Stimulated activated CD4-positive, alpha-beta T cell treated with anti-CD3 and anti-CD28 coated beads, Interleukin-15, amount 100 ng/mL, for 24 hours (primary cell): Measurements from ENCODE around the gene KLK15.
A peak's percentile ranks its signal among the peaks of the same experiment; 100 is the strongest.

Source experiments
- DNase-seq: peaks from one replicate; pipeline ENCODE4 v3.0.0-alpha.2; 2020

The KLK15 gene

DNA sequence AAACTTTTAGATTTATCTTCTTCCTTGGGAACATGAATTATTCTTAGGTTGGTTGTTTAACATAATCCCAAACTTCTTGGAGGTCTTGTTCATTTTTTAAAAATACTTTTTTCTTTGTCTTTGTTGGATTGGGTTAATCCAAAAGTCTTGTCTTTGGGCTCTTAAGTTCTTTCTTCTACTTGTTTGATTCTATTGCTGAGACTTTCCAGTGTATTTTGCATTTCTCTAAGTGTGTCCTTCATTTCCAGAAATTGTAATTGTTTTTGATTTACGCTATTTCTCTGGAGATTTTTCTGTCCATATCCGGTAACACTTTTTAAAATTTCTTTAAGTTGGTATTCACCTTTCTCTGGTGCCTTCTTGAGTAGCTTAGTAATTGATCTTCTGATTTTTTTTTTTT, 9.8 kb upstream of the KLK15 start:
- DNase-seq: no peak

DNA sequence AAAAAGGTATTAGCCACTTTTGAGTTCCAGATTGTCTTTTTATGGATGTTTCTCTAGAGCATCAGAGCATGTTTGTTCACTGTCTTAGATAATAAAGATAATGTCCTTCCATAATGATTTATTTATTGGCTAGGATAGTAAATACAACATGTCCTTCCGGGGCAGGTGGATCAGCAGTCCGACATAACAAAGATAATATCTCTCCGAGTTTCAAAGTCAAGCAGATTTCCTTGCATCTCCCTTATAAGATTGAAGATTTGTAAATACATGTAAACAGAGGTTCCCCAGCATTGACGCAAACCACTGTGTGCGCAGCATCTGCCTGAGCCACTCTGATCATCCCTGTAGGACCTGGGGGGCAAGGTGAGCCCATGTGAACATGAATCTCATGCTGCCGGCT, 8.8 kb upstream of the KLK15 start:
- DNase-seq: no peak

DNA sequence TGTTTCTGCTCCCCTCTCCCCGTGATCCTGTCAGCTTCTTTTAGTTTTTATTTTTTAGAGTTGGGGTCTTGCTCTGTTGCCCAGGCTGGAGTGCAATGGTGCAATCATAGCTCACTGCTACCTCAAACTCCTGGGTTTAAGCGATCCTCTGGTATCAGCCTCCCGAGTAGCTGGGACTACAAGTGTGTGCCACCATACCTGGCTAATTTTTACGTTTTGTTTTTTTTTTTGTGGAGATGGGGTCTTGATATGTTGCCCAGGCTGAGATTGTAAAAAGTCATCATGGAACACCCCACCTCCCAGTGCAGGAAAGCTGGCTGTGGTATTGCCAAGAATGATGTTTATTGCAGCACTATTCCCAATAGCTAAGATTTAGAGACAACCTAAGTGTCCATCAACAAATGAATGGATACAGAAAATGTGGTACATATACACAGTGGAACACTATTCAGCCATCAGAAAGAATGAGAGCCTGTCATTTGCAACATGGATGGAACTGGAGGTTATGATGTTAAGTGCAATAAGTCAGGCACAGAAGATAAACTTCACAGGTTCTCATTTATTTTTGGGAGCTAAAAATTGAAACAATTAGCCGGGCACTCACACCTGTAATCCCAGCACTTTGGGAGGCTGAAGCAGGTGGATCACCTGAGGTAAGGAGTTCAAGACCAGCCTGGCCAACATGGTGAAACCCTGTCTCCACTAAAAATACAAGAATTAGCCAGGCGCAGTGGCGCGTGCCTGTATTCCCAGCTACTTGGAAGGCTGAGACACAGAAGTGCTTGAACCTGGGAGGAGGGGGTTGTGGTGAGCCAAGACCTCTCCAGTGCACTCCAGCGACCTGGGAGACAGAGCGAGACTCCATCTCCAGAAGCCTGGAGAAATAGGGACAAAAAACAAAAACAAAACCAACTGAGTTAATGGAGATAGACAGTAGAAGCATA, 6.6 kb upstream of the KLK15 start:
- no peak for DNase-seq

DNA sequence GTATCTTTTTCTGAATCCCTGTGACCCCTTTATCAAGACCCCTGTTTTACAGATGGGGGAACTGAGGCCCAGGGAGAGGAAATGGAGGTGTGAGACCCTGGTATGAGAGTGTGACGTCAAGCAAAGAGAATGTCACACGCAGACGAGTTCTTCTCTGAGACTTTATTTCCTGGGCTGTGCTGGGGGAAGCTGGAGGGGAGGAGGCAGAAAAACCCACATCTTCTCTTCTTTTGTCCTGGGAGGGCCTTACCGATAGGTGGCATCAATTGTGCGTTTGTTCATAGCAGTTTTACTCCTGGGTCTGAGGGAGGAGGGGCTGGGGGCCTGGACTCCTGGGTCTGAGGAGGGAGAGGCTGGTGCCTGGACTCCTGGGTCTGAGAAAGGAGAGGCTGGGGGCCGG, 4.9 kb upstream of the KLK15 start:
- DNase-seq: no peak

DNA sequence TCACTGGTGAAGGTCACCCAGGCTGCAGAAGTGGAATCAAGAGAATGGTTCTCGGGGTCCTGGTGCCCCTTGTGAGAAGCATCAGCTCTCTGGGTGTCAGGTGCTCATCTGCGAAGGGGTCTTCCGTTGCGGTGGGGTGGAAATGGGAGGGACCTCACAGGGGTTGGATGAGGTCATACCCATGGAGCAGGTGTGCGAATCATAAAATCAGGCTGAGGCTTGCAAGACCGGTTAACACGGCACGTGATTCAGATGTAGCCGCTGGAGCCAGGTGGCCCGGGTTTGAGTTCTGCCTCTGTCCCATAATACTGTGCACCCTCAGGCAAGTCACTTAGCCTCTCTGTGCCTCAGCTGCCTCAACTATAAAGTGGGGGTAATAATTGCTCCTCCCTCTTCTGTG, 3.9 kb upstream of the KLK15 start:
- DNase-seq: no peak

DNA sequence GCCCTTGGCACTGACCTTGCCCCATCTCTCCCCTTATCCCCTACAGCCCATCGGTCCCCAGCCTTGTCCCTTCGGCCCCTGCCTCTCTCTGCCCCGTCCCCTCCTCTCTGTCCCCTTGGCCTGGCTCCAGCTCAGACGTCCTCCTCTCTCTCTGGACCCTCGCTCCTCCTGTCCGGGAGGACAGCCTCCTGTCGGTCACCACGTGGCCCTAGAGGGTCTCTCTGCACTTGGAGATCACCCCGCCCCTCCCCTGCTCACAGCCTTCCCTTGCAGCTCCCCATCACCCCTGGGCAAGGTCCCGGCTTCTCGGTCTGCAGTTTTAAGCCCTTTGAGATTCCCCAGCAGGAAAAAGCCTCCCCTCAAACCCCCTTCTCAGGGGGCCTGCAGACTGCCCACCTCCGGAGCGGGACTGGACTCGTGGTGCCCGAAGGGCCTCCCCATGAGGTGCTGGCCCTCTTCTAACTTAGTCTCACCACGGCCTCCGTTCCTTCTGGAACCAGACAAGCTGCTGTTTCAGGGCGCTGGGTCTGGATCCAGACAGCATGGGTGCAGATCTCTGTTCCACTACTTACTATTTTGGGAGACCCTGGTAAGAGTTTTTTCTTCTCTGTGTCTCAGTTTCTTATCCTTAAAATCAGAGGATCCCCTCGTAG, 3.3 kb upstream of the KLK15 start:
- no peak for DNase-seq

DNA sequence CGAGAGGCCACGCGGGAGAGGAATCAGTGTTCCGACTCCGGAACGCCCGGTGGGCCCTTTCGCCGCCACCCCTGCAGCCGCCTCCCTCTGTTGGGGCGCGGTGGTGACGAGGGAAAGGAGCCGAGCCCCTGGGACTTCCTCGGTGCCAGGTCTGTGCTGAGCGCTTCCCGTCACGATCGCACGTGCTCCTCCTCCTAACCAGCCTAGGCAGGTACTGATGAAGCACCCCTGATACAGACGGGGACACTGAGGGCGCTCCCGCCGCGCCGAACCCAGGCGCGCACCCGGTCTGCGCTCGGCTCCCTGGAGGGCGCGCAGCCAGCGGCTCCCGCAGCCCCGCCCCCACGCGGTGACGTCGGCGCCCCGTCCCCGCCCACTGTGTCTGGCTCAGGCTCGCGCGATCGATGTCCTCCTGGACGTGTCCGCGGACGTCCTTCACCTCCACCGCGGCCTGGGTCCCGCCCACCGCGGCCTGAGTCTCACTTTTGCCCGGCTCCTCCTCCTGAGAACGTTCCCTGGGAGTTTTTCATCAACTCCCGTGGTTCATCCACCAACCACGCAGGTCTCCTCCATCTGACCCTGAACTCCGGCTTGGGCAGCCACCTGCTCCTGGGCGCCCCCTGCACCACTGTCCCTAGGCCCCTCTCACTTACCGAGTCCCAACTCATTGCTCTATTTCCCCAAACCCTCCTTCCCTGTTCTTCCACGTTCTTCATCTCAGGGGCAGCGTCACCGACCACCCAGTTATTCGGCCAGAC, 2.6 kb upstream of the KLK15 start:
- DNase-seq: peak; percentile 85

DNA sequence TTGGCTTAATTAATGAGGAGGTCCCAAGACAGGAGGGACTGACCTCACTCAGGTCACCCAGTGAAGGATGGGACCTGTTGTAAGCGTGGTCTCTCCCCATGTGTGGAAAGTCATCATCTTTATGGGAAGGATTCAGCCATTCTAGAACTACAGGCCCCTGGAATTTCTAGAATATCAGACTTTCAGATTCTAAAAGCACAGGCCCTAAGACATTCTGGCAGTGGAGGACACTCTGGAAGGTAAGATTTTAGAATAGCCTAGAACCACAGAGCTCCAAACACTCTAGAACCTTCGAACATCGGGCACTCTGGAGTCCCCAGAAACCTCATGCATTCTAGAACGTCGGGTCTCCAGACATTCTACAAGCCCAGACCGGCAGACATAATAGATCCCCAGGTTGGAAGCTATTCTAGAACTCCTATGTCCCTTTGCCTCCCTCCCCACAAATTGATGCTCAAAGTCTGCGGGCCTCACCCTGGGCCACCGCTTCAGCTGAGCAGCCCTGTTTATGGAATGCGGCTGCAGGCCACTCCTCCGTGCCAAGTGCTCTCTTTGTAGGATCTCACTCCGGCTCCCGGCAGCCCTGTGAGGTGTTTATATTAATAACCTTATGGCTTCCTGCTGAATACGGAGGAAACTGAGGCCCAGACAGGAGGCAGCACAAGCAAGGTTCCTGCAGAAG, 1.9 kb upstream of the KLK15 start:
- DNase-seq: no peak

DNA sequence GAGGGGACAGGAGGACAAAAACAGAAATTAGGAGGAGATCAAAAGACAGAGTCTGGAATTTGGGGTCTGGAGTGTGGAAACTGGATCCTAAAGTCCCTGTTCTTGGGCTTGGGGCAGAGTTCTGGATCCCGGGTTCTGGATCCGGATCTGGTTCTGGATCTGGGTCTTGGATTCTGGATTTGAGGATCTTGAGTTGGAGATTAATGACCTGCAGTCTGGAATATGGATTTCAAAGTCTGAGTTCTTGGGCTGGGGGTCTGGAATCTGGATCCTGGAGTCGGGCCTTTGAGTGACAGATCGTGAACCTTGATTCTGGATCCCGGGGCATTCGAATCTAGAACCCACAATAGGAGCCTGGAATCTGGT, 411 bp upstream of the KLK15 start:
- no peak for DNase-seq

DNA sequence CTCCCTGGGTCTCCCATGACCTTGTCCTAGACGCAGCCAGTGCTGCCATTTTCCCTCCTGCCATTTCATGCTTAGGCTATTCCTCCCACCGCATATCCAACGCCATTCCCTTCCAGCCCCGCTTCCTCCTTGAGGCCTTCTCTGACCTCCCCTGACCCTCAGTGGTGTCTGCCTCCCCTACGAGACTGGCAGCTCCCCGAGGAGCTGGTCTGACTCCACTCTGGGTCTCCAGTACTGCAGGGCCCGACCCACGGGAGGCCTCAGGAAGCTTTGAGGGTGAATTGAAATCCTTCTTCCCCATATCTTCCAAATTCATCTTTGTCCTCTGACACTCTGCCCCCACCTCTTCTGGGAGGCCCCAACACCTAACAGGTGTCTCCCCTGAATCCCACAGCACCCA, 708 bp downstream of the KLK15 start:
- no peak for DNase-seq

DNA sequence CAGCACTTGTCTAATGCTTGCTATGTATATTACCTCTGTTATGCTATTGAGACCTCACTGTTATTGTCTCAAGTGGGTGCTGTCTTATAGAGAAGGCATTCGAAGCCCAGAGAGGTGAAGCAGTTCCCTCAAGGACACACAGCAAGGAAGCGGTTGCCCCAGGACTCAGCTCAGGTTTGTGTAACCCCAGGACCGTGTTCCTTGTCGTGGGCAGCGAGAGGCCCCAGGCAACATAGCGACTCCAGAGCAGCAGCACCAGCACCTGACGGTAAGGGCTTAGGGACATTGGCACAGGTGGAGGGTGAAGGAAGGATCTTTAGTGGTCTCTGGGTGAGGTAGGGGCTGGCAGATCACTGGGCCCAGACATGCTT, 2.4 kb downstream of the KLK15 start:
- DNase-seq: no peak

DNA sequence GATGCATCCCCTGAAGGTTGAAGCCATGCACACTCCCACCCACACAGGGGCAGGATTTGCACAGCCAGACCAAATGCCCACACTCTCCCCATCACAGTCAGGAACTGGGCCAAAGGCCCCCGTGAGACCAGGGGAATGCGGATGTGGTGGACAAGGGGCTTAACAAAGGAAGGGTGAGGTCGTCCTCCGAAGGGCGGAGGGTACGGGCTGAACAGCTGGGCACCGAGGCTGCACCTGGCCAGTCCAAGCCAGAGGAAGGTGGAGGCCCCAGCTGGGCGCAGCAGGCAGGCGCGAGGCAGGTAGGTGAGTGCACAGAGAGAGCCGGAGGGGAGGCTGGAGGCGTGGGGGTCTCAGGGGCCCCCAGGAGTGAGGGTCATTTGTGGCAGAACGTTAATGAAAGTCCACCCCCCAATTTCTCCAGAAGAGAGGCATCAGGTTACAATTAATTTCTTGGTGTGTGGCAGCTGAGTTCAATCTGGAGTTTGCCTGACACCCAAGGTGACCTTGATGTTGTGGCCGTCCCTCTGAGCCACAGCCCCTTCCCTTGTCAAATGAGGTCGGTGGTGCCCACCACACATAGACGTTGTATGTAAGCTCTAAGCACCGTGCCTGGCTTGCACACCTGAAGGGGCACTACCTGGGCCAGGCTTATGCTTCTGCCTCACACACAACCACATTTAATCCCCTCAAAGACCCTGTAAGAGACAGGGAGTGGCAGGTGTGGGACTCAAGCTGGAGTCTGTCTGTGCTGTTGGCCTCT, 2.9 kb downstream of the KLK15 start:
- no peak for DNase-seq

DNA sequence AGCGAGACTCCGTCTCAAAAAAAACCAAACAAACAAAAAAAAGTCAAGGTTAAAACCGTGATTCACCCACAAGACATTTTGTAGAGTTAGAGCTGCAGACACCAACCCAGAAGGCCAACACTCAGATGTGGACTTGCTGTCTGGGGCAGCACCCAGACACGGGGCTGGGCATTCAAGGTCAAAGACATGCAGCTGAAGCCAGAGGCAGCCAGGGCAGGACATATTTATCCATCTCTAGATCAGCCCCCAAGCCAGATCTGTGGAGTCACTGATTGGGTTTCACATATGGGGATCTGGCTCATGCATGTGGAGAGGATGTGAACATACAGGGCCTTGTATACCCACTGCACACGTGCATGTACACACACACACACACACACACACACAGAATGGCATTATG, 3.6 kb downstream of the KLK15 start:
- no peak for DNase-seq

DNA sequence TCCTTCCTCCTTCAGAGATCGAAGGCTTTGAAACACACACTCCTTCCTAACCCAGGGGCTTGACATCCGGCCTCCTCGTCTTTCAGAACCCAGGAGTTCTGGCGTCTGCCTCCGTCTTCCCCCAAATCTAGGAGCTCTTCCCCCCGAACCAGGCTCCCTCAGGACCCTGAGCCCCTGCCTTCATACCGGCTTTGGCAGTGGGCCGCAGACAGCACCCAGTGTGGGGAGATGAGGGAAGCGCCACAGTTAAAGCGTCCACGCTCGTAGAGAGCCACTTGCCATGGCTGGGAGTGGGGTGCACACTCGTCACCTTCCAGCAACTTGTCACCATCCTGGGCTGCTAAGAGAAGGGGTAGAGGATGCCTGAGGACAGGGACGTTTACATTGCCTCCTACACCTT, 5.9 kb downstream of the KLK15 start:
- no peak for DNase-seq

DNA sequence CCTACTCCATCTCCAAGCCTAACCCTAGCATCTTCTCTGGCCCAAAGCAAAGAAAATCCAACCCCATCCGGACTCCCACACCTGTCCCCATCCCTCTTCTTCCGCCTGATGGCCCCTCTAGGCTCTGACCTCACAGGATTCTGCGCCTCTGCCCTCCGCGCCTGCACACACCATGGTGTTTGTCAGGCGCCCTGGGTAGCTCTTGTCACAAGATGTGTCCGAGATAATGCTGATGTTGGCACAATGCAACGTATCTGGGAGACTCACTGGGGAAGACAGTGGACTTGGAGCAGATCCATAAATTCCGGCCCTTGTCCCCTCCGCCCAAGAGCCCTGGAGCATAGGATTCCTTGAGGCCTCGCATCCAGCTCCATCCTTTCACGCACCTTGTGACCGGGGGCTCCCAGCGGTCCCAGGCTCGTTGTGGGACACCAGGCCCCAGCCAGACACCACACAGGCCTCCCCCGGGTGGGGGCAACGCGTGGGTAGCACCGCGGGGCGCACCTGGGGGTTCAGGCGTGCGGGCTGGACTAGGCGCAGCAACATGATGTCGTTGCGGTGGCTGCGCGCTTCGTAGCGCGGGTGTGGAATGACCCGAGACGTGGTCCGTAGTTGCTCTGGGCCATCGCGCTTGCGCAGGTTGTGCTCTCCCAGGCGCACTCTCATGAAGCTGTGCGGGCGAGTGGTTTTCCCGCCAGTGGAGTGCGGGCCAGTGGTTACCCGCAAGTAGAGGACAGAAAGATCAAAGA, 6.7 kb downstream of the KLK15 start:
- DNase-seq: no peak

DNA sequence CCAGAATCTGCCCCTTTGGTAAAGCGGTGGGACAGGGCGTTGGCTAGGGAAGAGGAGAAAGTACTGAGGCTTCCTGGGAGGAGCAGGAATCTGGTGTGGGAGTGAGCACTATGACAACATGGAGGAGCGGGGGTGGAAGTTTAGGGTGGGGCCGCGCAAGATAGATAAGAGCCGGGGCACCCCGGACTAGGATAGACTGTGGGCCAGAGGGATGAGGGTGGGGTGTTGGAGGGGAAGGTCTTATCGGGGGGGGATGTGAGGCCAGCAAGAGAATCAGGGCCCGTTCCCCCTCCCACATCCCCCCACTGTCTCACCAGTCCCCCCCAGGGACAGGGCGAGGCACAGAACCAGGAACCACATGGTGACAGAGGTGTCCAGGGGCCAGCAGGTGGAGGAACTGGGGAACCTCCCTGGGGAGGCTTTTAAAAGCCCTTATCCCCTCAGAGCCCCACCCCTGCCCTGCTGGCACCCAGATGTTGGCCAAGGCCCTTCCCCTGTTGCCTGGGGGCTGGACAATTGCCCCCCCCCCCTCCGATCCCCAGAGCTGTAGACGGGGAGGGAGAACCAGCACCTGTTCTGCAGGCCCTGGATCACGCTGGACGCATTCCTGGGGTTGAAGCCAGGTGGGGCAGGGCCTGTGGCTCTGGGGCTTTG, 9.9 kb downstream of the KLK15 start, which contains the start of gene KLK1:
KLK1 (minus strand) TSS at position 399 of the 654 bp plus-strand sequence; CDS start at position 360, 39 bp downstream.
- DNase-seq: no peak

DNA sequence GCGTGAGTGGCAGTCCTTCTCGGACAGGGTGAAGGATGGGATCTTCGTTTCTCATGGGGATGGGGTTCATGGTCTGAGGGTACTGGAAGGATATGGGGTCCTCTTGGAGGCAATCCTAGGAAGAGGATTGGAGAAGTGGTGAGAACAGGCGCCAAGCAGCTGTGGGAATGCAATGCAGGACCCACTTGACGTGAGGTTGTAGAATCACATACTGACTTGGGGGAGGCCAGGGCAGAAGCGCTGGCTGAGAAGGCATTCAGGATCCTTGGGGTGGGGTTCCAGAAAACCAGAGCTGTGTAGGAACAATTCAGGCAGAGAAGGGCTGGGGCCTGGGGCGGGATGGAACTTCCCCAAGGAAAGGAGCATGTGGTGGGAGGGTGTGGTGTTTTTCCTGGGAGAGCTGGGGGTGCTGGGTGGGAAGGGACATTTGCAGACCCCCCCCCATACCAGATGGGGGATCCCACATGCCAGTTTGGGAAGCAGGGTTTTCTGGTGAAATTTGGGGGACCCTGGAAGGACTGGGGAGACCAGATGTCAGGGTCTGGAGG, 10.6 kb downstream of the KLK15 start:
- no peak for DNase-seq

DNA sequence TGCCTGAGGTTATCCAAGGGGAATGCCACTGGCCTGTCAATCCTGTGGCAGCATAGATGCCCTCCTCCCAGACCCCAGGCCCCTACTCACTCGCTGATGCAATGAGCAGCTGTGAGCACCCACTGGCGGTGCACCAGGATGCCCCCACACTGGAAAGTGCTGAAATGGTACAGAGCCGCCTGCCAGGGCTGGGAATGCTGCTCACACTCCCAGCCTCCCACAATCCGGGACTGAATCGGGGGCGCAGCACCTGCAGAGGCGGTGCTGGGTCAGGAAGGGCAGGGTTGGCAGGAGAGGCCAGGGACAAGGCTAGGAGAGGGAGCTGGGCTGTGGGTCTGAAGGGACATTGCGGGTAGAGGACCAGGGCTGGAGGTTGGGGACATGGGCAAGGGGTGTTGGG, 11.8 kb downstream of the KLK15 start:
- DNase-seq: no peak

DNA sequence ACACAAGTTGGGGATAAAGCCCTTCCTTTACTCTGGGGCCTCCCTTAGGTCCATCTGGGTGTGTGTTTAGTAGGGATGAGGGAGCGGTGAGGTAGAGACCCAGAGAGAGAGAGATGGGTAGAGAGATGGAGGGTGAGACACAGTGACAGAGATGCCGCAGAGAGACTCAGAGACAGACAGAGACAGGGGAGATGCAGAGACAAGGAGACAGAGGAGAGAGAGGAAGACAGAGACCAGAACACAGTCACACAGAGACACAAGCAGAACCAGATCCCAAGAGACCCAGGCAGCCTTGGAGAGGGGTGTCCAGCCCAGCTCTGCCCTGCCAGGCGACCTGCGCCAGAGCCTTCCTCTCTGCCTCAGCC, 12.1 kb downstream of the KLK15 start:
- DNase-seq: no peak

DNA sequence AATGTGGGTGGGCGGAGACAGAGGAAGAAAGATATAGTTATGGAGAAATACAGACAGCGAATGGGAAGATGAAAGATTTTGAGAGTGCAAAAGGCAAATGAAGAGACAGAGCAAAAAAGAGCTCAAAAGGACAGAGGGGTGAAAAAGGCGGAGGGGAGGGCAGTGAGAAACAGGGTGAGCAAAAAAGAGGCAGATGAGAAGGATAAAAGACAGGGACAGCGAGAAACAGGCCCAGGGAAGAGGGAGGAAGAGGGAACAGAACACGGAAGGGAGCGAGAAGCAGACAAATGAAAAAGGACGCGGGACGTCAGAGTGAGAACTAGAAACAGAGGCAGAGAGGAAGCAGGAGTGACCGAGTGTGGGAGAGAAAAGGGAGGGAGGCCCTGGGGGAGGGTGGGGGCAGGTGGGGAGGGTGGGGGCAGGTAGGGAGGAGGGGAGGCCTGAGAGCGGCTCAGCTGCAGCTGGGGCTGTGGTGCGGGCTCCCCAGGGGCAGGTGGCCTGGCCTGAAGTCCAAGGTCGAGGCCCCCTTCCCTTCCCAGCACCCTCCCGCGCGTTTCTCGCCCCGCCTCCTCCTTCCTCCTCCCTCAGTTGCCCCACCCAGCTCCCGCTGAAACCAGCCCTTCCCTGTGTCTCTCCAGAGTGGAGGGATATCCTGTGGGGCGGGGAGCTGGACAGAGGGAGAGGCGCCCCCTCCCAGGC, 12.7 kb downstream of the KLK15 start:
- peak; percentile 30 for DNase-seq
